OCI-LY3 (cell line): Measurements from ENCODE around the gene LIN28A.

Experiments used
- H2AFZ ChIP-seq: fragments of 200-600, 300-600 bp; shearing (Covaris generic); 2 replicates; pipeline ENCODE4 v1.6.0; 2014; ENCODE audit warnings: antibody characterized with exemption, low read depth, low read length
- H3K27ac ChIP-seq: fragments of 200-600, 300-600 bp; sonication (generic); 2 replicates; pipeline ENCODE4 v1.5.1; 2014; ENCODE audit warnings: mild to moderate bottlenecking, low read length, moderate library complexity, mixed read lengths
- H3K27me3 ChIP-seq: fragments of 200-600, 300-600 bp; sonication (generic); 2 replicates; pipeline ENCODE4 v1.6.1; 2014; ENCODE audit warnings: low read depth, low read length, mixed read lengths
- H3K36me3 ChIP-seq: fragments of 200-600, 300-600 bp; sonication (generic); replicated peaks from 2 replicates; pipeline ENCODE3; 2014; ENCODE audit warnings: low read depth, low read length, mixed read lengths
- H3K4me1 ChIP-seq: fragments of 300-600, 200-600 bp; sonication (generic); 2 replicates; pipeline ENCODE4 v1.6.1; 2014; ENCODE audit warnings: low read length, mixed read lengths
- H3K4me2 ChIP-seq: fragments of 200-600, 300-600 bp; sonication (generic); 2 replicates; pipeline ENCODE4 v1.6.1; 2014; ENCODE audit warnings: low read length, mixed read lengths
- H3K4me3 ChIP-seq: fragments of 300-600, 200-600 bp; sonication (generic); 2 replicates; pipeline ENCODE4 v1.5.1; 2014; ENCODE audit warnings: antibody characterized with exemption, mild to moderate bottlenecking, low read length, moderate library complexity
- H3K79me2 ChIP-seq: fragments of 300-600, 200-600 bp; shearing (Covaris generic); 2 replicates; pipeline ENCODE4 v1.6.1; 2014; ENCODE audit warnings: mild to moderate bottlenecking, low read length, mixed read lengths
- H3K9ac ChIP-seq: fragments of 300-600, 200-600 bp; shearing (Covaris generic); 2 replicates; pipeline ENCODE4 v1.6.0; 2014; ENCODE audit warnings: mild to moderate bottlenecking, low read length, moderate library complexity
- H3K9me3 ChIP-seq: fragments of 200-600, 300-600 bp; shearing (Covaris generic); 2 replicates; pipeline ENCODE4 v1.6.1; 2014; ENCODE audit warnings: low read length, mixed read lengths; ENCODE audit not compliant: insufficient read depth
- H4K20me1 ChIP-seq: fragments of 200-600, 300-600 bp; sonication (generic); 2 replicates; pipeline ENCODE4 v1.6.1; 2016; ENCODE audit warnings: low read length, mixed read lengths; ENCODE audit not compliant: insufficient read depth
- CTCF ChIP-seq: fragments of 200-600, 300-600 bp; sonication (generic); IDR thresholded peaks from 2 replicates; pipeline ENCODE4 v1.5.1; 2014; ENCODE audit warnings: antibody characterized with exemption, low read length, low read depth
- EZH2phosphoT487 ChIP-seq: fragments of 200-600 bp; shearing (Covaris generic); IDR thresholded peaks from 2 replicates; pipeline ENCODE4 v1.6.1; 2018; ENCODE audit warnings: antibody characterized with exemption, mixed run types, low read depth

The LIN28A gene

GRCh38 chr1:26363549-26364448, 46.8 kb upstream of the LIN28A start:
- H3K9ac ChIP-seq = no peak overlapping the region
- no peaks in the 10 kb centered on the region for H3K27me3 ChIP-seq

GRCh38 chr1:26364956-26365355, 45.7 kb upstream of the LIN28A start:
- Histone ChIP-seq H3K79me2 (no peaks in the 10 kb centered on the region), H3K27me3 (no peaks in the 10 kb centered on the region), H3K9me3 (no peaks in the 10 kb centered on the region), H3K4me1 (no peaks in the 10 kb centered on the region), H4K20me1 (no peaks in the 10 kb centered on the region), H3K9ac (no peak overlapping the region), H3K4me2 (no peak overlapping the region), H3K27ac (no peak overlapping the region), H3K4me3 (no peak overlapping the region), H2AFZ (no peak overlapping the region), H3K36me3 (no peaks in the 10 kb centered on the region)
- TF ChIP-seq CTCF (no peak), EZH2phosphoT487 (no peak)

More at GRCh38 chr1:26363549-26364448, 46.8 kb upstream of the LIN28A start:
- Histone ChIP-seq H3K27ac (no peak overlapping the region), H4K20me1 (no peaks in the 10 kb centered on the region), H3K79me2 (no peaks in the 10 kb centered on the region), H3K4me2 (peak overlapping the region; percentile 61), H2AFZ (peak overlapping the region; percentile 84), H3K4me1 (no peaks in the 10 kb centered on the region), H3K9me3 (no peaks in the 10 kb centered on the region), H3K36me3 (no peaks in the 10 kb centered on the region), H3K4me3 (peak overlapping the region; percentile 35; the same call in 1 of the 2 replicates)
- TF ChIP-seq CTCF (peak; percentile 82), EZH2phosphoT487 (no peak)

GRCh38 chr1:26367441-26367840, 43.2 kb upstream of the LIN28A start:
- H3K4me2 ChIP-seq = no peak overlapping the region
- H3K27me3 ChIP-seq = no peaks in the 10 kb centered on the region
- no peaks in the 10 kb centered on the region for H3K36me3 ChIP-seq
- H3K9me3 ChIP-seq = no peaks in the 10 kb centered on the region
- no peaks in the 10 kb centered on the region for H3K4me1 ChIP-seq
- H3K9ac ChIP-seq = no peak overlapping the region
- no peaks in the 10 kb centered on the region for H4K20me1 ChIP-seq
- no peaks in the 10 kb centered on the region for H3K79me2 ChIP-seq
- H3K27ac ChIP-seq = no peak overlapping the region
- no peak overlapping the region for H3K4me3 ChIP-seq
- no peak overlapping the region for H2AFZ ChIP-seq
- TF ChIP-seq CTCF = no peak

GRCh38 chr1:26368006-26368405, 42.6 kb upstream of the LIN28A start:
- Histone ChIP-seq H4K20me1 (no peaks in the 10 kb centered on the region), H3K9me3 (no peaks in the 10 kb centered on the region), H2AFZ (no peak overlapping the region), H3K27ac (no peak overlapping the region), H3K79me2 (no peaks in the 10 kb centered on the region), H3K4me2 (no peak overlapping the region), H3K36me3 (no peaks in the 10 kb centered on the region), H3K4me1 (no peaks in the 10 kb centered on the region), H3K9ac (no peak overlapping the region), H3K27me3 (no peaks in the 10 kb centered on the region), H3K4me3 (no peak overlapping the region)
- TF ChIP-seq CTCF (no peak), EZH2phosphoT487 (no peak)
